ENCODE results near the gene SPTAN1.
A peak's percentile ranks its signal among the peaks of the same experiment; 100 is the strongest.
"Not testable (repeated sequence)": the region's sequence is repeated elsewhere in the genome, so short reads cannot be mapped to it uniquely, and the experiment has no call there.

SPTAN1 gene

GRCh38 chr9:128634111-128634510 lies 81.7 kb downstream of the SPTAN1 start:
- DNase-seq: no peak

GRCh38 chr9:128634651-128635262 lies 82.4 kb downstream of the SPTAN1 start:
- no peak for DNase-seq

GRCh38 chr9:128635266-128636023 lies 83.1 kb downstream of the SPTAN1 start:
- DNase-seq: no peak

GRCh38 chr9:128636024-128636390 lies 83.6 kb downstream of the SPTAN1 start:
- DNase-seq: no peak

- no peak for DNase-seq
Observed at GRCh38 chr9:128636556-128637530, 84.5 kb downstream of the SPTAN1 start.

GRCh38 chr9:128637656-128638055 lies 85.3 kb downstream of the SPTAN1 start:
- no peak for DNase-seq

- DNase-seq: no peak
Observed at GRCh38 chr9:128638580-128638979, 86.2 kb downstream of the SPTAN1 start.

GRCh38 chr9:128640603-128641002 lies 88.2 kb downstream of the SPTAN1 start:
- no peak for DNase-seq

- no peak for DNase-seq
Observed at GRCh38 chr9:128642675-128643245, 90.4 kb downstream of the SPTAN1 start.

- DNase-seq: no peak
Observed at GRCh38 chr9:128643519-128644300, 91.3 kb downstream of the SPTAN1 start.

- DNase-seq: peak; percentile 29 to 59 (median 44)
Observed at GRCh38 chr9:128648206-128648605, 95.8 kb downstream of the SPTAN1 start.

GRCh38 chr9:128651798-128652197 lies 99.4 kb downstream of the SPTAN1 start:
- no peak for DNase-seq

- no peak for DNase-seq
Observed at GRCh38 chr9:128653908-128654307, 101.5 kb downstream of the SPTAN1 start.

GRCh38 chr9:128654481-128654880 lies 102.1 kb downstream of the SPTAN1 start:
- no peak for DNase-seq

GRCh38 chr9:128656416-128657343 lies 104.3 kb downstream of the SPTAN1 start, which contains the start of gene DYNC2I2:
DYNC2I2 (minus strand) TSS chr9:128656847; CDS start chr9:128656726, 121 bp downstream.
- peak; percentile 92 to 96 (median 93) for DNase-seq

- DNase-seq: no peak
Observed at GRCh38 chr9:128657344-128657704, 104.9 kb downstream of the SPTAN1 start.

GRCh38 chr9:128657796-128658195 lies 105.4 kb downstream of the SPTAN1 start:
- DNase-seq: no peak

- not testable (repeated sequence) for DNase-seq
Observed at GRCh38 chr9:128666481-128666941, 114.1 kb downstream of the SPTAN1 start.

GRCh38 chr9:128669786-128670185 lies 117.4 kb downstream of the SPTAN1 start:
- DNase-seq: no peak

GRCh38 chr9:128675382-128675781 lies 123.0 kb downstream of the SPTAN1 start:
- DNase-seq: no peak

GRCh38 chr9:128677794-128678193 lies 125.4 kb downstream of the SPTAN1 start:
- no peak for DNase-seq
